Stimulated activated CD4-positive, alpha-beta T cell treated with anti-CD3 and anti-CD28 coated beads, TNF-alpha, amount 100 ng/mL, for 48 hours (primary cell): ENCODE data around the gene LTB4R2.
"Not testable (repeated sequence)": the region's sequence is repeated elsewhere in the genome, so short reads cannot be mapped to it uniquely, and the experiment has no call there.

Experiments
- DNase-seq, 3 donors: peaks; one replicate each; pipeline ENCODE4 v3.0.0-alpha.2; 2020; ENCODE audit warnings: low read depth in 3 of 3

LTB4R2 gene

DNA sequence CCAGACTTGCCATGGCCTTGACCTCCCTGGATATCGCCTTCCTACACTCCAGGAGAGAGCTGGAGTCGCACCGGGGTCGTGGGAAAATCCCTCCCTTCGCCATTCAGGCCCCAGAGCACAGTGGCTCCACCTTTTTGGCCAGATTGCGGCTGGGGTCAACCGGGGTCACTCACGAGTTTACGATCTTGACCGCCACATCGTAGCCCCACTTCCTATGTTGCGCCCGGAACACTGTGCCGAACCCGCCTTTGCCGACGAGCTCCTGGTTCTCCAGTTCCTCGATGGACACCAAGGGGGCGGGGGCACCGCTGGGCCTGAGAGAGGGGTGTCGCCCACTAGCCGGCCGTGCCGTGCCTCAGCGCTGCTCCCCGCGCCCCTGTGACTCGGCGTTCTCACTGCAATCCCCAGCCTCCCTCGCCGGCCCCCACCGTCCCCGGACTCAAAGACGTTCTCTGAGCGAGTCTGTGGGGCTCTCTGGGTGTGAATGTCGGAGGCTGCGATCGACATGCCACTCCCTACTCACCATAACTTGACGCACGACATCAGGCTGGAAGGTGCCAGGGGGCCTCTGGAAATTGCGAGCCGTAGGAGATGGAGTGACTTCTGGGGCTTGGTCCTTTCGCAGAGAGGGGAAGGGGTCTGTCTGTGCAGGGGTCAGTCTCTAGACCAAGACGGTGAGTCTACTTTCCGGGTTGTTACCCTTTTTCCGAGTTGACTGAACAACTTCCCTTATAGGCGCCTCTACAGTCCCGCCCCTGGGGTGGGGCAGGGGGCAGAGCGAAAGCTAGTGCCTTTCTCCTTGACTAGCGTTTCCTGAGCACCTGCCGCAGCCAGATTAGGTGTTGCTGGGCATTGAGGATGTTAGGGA lies 29.6 kb downstream of the LTB4R2 start, which contains the start of gene RIPK3:
RIPK3 (minus strand) TSS at position 708 of the 868 bp plus-strand sequence; CDS start at position 543, 165 bp downstream.
- DNase-seq = peak in 2 of 3 donors; percentile 29 to 63

DNA sequence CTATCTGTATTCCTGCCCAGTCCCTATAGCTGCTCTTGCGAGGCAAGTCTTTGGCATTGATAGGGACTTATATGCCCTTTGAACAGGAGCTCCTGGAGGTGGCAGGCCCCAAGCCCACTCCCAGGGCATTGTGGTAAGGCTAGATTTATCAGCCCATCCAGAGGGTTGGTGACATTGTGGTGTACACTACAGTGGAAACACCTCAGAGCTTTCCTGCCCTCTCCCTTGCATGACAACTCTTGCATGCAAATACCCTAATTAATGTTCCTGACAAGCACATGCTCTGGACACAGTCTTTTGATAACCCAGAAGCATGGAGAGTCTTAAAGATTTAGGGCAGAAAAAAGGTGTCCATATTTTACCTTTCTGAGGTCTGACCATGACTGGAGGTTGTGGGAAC lies 30.7 kb downstream of the LTB4R2 start:
- no peak for DNase-seq

DNA sequence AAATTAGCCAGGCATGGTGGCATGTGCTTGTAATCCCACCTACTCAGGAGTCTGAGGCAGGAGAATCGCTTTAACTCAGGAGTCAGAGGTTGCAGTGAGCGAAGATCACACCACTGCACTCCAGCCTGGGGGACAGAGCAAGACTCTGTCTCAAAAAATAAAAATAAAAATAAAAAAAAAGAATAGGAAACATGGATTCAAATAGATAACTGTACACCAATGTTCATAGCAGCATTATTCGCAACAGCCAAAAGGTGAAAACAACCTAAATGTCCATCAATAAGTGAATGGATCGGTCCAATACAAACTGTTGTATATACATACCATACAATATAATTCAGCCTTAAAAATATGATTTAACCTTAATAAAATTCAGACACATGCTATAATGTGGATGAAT lies 32.9 kb downstream of the LTB4R2 start:
- DNase-seq = no peak

DNA sequence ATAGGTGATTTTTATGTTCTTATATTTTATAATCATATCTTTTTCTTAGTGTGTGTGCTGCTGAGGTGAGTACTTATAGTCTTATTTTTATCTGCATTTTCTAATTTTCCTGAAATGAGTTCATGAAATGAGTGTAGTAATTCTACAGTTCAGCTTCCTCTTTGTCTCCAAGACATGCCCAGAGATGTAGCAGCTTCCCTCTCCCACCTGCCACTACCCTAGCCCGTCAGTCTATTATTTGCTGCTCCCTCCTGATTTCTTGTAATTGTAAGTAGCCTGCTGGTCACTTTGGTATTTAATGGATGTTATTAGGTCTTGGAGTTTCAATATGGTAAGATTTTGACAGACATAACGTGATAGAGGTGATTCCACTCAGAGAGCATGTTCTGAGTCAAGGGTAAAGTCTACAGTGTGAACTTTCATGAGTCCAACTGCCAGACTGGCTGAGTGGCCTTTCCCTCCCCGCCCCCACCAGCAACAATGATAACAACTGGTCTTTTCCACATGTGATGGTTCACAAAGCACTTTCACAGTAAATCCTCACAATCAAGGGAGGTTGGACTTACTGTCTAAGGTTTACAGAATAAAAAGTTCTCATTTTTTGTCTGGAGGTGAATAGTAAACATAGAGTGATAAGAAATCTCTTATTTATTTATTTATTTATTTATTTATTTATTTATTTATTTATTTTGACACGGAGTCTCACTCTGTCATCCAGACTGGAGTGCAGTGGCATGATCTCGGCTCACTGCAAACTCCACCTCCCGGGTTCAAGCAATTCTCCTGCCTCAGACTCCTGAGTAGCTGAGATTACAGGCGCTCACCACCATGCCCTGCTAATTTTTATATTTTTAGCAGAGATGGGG lies 34.1 kb downstream of the LTB4R2 start:
- no peak for DNase-seq

DNA sequence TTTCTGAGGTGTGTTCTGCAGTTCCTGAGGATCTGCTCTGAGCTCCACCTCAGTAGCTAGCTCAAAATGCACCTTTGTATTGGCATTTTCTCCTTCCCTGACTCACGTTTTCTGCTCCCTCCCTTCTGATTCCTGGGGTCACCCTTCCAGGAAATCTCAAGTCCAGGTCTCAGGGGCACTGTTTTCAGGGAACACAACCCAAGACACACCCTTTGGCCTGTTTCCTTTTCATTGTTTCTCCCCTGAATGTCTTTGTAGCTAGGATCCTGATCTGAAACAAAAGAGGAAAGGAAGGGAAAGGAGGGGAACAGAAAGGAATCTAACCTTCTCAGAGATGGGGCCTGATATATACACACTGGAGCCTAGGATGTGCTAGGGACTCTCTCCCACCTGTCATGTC lies 37.2 kb downstream of the LTB4R2 start:
- DNase-seq = no peak

DNA sequence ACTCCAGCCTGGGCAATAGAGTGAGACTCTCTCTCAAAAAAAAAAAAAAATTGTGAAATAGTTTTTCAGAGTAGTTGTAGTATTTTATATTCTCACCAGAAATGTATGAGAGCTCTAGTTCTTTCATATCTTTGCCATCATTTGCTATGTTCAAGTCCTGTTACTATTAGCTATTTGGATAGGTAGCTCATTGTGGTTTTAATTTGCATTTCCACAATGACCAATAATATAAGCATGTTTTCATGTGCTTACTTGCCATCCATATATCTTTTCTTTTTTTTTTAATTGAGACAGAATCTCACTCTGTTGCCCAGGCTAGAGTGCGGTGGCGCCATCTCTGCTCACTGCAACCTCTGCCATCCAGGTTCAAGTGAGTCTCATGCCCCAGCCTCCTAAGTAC lies 38.2 kb downstream of the LTB4R2 start:
- no peak for DNase-seq

DNA sequence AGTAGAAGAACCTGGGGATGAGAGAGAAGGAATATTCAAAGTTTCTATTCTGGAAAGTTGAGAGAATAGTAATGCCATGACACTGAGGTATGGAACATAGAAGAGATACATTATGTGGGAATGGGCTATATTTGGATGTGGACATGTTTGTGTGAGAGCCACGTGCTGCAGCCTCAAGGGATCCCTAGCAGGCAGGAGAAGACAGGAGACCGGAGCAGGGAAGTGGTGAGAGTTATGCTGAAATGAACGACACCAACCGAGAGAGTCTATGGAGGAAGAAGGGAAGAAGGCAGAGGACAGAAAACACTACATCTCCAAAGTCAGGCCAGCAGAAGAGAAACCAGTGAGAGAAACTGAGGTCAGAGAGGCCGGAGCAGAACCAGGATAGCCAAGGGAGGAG lies 39.8 kb downstream of the LTB4R2 start:
- no peak for DNase-seq

DNA sequence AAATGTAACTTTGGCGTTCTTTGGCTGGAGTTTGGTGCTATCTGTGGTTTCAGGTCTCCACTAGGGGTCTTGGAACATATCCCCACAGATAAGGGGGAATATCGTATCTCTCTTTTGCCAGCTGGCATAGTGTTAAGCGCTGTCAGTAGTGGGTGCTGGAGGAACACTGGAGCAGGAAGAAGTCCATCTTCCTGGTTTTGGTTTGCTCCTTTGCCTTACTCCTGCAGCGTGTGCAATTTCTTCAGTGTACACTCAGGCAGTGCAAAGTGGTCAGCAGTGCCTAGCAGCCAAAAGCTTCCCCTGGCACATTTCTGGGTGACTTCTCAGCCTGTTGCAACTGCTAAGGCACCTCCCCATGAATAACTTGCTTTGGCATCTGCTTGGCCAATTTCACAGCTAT lies 41.6 kb downstream of the LTB4R2 start:
- no peak for DNase-seq

DNA sequence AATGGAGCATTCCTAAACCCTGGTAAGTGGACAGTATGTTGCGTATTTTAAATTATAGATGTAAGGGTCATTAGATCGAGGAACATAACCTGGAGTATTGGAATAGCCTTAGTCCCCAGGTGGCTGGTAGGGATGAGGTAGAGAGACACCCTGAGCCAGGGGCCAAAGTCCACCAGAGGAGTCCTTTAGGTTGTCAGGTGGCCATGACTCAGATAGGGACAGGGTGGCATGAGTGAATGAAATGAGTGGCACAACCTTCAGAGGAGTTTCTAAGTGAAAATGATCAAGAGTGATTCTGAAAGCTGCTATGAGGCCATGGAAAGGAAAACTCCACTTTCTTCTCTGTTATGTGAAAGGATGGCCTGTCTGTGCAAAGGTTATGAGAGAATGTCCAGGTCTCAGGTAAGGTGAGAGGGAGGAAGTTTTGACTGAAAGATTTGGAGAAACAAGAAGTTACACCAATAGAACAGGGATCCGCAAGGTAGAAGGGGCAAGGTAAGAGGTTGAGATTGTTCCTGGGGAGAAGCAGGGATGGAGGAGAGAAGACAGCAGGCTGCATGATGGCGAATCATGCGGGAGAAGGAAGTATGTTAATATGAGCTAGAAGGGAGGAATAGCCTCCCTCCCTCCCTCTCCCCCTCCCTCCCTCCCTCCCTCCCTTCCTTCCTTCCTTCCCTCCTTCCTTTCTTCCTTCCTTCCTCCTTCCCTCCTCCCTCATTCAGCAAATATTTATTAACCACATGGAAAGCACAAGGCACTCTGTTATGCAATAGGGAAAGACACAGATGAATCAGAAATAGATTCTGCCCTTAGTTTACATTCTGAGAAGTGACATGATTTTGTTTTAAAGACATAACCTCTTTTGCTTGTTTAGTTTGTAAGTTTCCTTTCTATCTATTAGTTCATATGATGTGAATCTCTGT lies 43.9 kb downstream of the LTB4R2 start:
- DNase-seq = no peak

DNA sequence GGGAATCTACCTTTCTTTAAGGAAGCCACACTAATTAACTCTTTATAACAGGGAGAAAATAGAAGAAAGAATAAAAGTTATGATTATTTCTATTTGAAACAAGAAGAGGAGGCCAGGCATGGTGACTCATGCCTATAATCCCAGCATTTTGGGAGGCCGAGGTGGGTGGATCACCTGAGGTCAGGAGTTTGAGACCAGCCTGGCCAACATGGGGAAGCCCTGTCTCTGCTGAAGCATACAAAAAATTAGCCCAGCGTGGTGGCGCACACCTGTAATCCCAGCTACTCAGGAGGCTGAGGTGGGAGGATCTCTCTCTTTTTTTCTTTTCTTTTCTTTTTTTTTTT lies 44.5 kb downstream of the LTB4R2 start:
- not testable (repeated sequence) for DNase-seq

DNA sequence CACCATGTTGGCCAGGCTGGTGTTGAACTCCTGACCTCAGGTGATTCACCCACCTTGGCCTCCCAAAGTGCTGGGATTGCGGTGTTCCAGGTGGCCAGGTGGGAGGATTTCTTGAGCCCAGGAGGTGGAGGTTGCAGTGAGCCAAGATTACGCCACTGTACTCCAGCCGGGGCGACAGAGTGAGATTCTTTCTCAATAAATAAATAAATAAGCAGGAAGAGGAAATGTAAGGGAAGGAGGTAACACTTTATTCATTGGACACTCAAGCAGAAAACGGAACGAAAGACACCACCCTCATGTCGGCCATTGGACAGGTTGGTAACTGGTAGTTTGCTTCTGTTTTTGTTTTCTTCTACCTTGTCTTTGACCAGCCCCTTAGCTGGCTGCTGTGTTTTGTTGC lies 45.1 kb downstream of the LTB4R2 start:
- DNase-seq = no peak

DNA sequence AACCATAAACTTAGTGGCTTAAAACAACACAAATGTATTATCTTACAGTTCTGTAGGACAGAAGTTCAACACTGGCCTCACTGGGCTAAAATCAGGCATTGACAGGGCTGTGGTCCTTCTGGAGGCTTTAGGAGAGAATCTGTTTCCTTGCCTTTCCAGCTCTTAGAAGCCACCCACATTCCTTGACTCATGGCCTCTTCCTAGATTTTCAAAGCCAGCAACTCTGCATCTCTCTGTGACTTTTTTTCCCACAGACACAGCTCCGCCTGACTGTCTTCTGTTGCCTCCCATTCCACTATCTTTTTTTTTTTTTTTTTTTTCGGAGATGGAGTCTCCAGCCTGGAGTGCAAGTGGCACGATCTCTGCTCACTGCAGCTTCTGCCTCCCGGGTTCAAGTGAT lies 46.3 kb downstream of the LTB4R2 start:
- no peak for DNase-seq

DNA sequence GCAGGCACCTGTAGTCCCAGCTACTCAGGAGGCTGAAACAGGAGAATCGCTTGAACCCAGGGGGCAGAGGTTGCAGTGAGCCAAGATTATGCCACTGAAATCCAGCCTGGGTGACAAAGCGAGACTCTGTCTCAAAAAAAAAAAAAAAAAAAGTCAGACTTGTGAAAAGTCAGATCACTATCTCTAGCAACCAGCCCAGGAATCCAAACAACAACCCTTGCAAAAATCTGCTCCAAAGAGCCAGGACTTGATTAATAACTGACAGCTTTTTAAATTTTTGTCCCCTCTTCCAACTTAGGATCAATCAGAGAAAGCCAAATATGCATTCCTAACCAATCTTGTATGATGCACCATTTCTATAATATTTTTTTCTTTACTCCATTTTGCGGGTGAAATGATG lies 50.3 kb downstream of the LTB4R2 start:
- DNase-seq = no peak

DNA sequence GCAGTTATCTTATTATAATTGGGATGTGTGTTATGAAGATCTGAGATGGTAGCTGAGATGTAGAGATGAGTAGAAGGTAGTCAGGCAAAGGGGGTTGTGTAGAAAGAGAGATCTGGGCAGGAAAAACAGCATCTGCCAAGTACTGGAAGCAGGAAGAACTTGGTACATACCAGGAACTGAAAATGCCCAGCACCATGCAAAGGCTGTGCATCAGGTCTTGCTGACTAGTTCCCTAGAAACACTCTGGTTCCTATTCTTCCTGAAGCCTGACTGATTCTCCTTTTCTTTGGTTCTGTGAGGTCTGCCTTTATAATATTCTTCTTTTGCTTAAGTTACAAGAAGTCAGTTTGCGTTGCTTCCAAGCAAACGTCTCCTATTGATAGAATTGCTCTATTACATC lies 51.4 kb downstream of the LTB4R2 start:
- DNase-seq = no peak
